Measurements from ENCODE around the gene TIFAB.

The TIFAB gene

GRCh38 chr5:135457424-135458071 is 5.4 kb upstream of the TIFAB start:
- DNase-seq: peak; percentile 39 to 53

- peak; percentile 18 to 81 for DNase-seq
Measured at GRCh38 chr5:135456238-135457099, 4.3 kb upstream of the TIFAB start.

- DNase-seq: no peak
Measured at GRCh38 chr5:135455876-135456237, 3.7 kb upstream of the TIFAB start.

- DNase-seq: no peak
Measured at GRCh38 chr5:135454946-135455345, 2.8 kb upstream of the TIFAB start.

GRCh38 chr5:135453613-135454012 is 1.5 kb upstream of the TIFAB start:
- DNase-seq: no peak

- no peak for DNase-seq
Measured at GRCh38 chr5:135451581-135452320, 400 bp downstream of the TIFAB start.

GRCh38 chr5:135450952-135451351 is 1.2 kb downstream of the TIFAB start:
- DNase-seq: no peak

GRCh38 chr5:135450336-135450735 is 1.8 kb downstream of the TIFAB start:
- DNase-seq: no peak

GRCh38 chr5:135449644-135450043 is 2.5 kb downstream of the TIFAB start:
- DNase-seq: no peak

GRCh38 chr5:135448791-135449507 is 3.2 kb downstream of the TIFAB start:
- no peak for DNase-seq

GRCh38 chr5:135448071-135448739 is 3.9 kb downstream of the TIFAB start:
- DNase-seq: no peak

GRCh38 chr5:135447298-135447929 is 4.7 kb downstream of the TIFAB start, which contains the start of gene DCANP1:
Gene DCANP1 (minus strand): TSS chr5:135447348. CDS start chr5:135447108, 240 bp downstream.
- DNase-seq: no peak

GRCh38 chr5:135446615-135447014 is 5.5 kb downstream of the TIFAB start:
- no peak for DNase-seq

GRCh38 chr5:135446206-135446605 is 5.9 kb downstream of the TIFAB start:
- DNase-seq: no peak

- no peak for DNase-seq
Measured at GRCh38 chr5:135445306-135445985, 6.7 kb downstream of the TIFAB start.

GRCh38 chr5:135444881-135445280 is 7.3 kb downstream of the TIFAB start:
- no peak for DNase-seq

- no peak for DNase-seq
Measured at GRCh38 chr5:135444360-135444759, 7.8 kb downstream of the TIFAB start.

- DNase-seq: no peak
Measured at GRCh38 chr5:135443161-135443960, 8.8 kb downstream of the TIFAB start.

- no peak for DNase-seq
Measured at GRCh38 chr5:135442431-135443160, 9.6 kb downstream of the TIFAB start.

GRCh38 chr5:135441919-135442318 is 10.2 kb downstream of the TIFAB start:
- no peak for DNase-seq
